Measurements from ENCODE around the gene TMPRSS3.
"Not testable (repeated sequence)": the region's sequence is repeated elsewhere in the genome, so short reads cannot be mapped to it uniquely, and the experiment has no call there.

Gene TMPRSS3

DNA sequence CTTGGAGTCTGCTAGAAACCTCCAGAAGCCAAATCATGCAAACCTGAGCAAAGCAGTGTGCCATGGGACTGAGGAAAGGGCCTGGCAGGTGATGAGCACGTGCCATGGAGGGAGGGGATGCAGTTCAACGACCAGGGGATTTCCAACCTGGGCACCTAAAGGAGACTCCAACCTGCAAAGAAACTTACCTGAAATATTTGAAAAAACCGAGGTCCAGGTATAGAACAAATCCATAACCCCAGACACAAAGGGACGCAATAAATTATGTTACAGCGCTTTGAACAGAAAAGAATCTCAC is 16.7 kb upstream of the TMPRSS3 start:
- in situ Hi-C loops (cut with MboI; ENCODE audit: low sequenced_read_pairs, unreplicated experiment), result no loop called here
- DNase-seq (ENCODE audit: low spot score), result no peak
- no peak for TF ChIP-seq CTCF (IDR thresholded peaks at IDR 0.05; ENCODE audit: borderline replicate concordance, control extremely low read depth, extremely low read depth, insufficient read depth, missing control alignments)

DNA sequence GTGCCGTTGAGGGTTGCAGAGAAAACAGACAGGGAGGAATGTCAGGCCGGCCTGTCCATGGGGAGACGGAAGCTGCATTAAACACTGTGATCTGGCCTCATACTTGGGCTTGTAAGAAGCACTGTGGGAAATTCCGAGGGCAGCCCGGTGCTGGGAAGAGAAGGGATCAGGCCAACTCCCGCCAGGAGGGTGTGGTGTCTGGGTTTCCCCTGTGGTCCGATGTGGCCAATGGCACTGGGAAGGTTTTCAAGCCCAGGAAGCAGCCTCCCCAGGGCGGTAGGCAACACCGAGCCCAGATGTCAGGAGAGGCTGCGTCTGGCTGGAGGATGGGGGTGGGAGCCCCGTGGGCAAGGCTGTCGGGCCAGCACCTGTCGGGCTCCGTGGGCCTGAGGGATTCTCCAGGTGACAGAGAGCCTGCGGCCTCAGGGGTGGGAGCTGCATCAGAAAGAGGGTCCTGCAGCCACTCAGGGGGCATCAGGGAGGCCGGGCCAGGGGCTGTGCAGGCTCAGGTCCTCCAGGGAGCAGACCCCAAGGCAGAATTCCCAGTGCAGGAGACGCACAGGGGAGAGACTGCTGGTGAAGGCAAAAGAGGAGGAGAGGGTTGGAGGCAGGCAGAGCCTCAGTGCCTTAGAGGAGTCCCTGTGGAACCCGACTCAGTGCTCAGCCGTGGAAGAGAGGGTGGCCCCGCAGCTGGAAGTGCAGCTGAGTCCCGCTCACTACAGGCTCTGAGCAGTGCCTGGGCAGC is 16.2 kb upstream of the TMPRSS3 start:
- TF ChIP-seq CTCF (IDR thresholded peaks at IDR 0.05; ENCODE audit: borderline replicate concordance, control extremely low read depth, extremely low read depth, insufficient read depth, missing control alignments), result no peak
- no peak for DNase-seq (ENCODE audit: low spot score)
- in situ Hi-C loops (cut with MboI; ENCODE audit: low sequenced_read_pairs, unreplicated experiment), result no loop called here

DNA sequence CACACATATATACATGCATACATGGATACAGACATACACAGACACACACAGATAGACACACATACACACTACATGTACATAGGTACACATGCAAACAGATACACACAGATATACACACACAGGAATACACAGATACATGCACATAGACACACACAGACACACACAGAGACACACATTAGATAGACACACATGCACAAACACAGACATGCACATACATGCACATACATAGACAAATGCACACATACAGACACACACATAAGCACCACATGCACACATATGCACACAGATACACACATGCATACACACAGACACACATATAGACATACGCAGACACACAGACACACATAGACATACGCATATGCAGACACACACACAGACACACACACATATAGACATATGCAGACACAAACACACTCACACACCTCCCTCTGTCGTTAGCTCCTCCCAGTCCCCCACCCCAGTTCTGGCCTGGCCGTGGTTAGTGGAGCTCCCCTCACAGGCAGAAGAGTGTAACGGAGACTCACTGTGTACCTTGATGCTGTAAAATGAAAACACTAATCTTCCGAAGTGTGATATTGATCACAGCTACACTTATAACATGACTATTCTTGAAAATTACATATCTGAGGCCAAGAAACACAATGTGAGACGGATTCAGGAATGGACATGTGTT is 15.5 kb upstream of the TMPRSS3 start:
- TF ChIP-seq CTCF (IDR thresholded peaks at IDR 0.05; ENCODE audit: borderline replicate concordance, control extremely low read depth, extremely low read depth, insufficient read depth, missing control alignments), result no peak
- no peak for DNase-seq (ENCODE audit: low spot score)
- in situ Hi-C loops (cut with MboI; ENCODE audit: low sequenced_read_pairs, unreplicated experiment), result no loop called here

DNA sequence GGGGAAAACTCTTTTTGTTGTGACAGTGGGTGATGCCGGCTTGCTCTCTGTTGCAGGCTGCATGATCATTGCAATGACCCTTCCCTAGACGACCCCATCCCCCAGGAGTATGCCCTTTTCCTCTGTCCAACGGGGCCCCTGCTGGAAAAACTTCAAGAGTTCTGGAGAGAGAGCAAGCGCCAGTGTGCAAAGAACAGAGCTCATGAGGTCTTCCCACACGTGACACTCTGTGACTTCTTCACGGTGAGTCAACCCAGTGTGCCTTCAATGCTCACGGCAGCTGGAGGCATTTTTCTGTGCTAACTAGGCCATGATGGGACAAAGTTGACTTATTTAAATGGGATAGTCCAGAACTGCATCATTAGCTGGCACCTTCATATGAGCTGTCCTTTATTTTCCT is 13.5 kb upstream of the TMPRSS3 start:
- in situ Hi-C loops (cut with MboI; ENCODE audit: low sequenced_read_pairs, unreplicated experiment), result no loop called here
- no peak for TF ChIP-seq CTCF (IDR thresholded peaks at IDR 0.05; ENCODE audit: borderline replicate concordance, control extremely low read depth, extremely low read depth, insufficient read depth, missing control alignments)
- no peak for DNase-seq (ENCODE audit: low spot score)

DNA sequence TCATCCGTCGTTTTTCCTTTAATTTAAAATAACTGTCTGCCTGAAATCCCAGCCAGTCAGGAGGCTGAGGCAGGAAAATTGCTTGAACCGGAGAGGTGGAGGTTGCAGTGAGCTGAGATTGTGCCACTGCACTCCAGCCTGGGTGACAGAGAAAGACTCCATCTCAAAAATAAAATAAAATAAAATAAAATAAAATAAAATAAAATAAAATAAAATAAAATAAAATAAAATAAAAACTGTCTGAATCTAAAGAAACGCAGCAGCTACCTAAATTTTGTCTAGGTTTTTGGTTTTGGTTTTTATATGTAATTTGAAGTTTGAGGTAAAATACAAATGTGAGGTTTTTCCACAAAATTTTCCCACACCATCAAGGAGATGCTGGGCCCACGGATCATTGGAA is 12.9 kb upstream of the TMPRSS3 start:
- DNase-seq (ENCODE audit: low spot score); in situ Hi-C loops (cut with MboI; ENCODE audit: low sequenced_read_pairs, unreplicated experiment): not testable (repeated sequence)

DNA sequence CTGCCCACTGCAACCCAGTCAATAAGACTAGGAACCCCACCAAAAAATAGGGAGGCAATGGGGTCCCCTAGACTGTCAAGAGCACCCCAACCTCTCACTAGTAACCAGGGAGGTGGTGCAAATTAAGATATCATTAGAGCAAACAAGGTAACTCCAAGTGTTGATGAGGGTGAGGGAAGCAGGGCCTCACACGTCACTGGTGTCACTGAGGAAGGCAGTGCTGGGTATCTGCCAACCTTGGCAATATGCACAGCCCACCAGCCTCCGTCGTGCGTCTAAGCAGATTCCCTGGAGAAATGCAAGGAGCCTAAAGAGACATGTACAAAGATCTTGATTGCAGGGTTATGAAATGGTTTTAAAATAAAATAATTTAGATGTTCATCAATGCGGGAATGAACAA is 11.6 kb upstream of the TMPRSS3 start:
- no peak for TF ChIP-seq CTCF (IDR thresholded peaks at IDR 0.05; ENCODE audit: borderline replicate concordance, control extremely low read depth, extremely low read depth, insufficient read depth, missing control alignments)
- in situ Hi-C loops (cut with MboI; ENCODE audit: low sequenced_read_pairs, unreplicated experiment), result no loop called here
- DNase-seq (ENCODE audit: low spot score), result no peak

- no peak for TF ChIP-seq CTCF (IDR thresholded peaks at IDR 0.05; ENCODE audit: borderline replicate concordance, control extremely low read depth, extremely low read depth, insufficient read depth, missing control alignments)
- DNase-seq (ENCODE audit: low spot score), result no peak
- in situ Hi-C loops (cut with MboI; ENCODE audit: low sequenced_read_pairs, unreplicated experiment), result no loop called here
These were observed 11.0 kb upstream of the TMPRSS3 start for GRCh38 chr21:42406866-42407265.
